Epithelial cell of proximal tubule (primary cell): ENCODE measurements around the gene FGD6. TPM values are rescaled to one million over a fixed set of nuclear protein-coding genes. Genes with fewer than 3 reads are reported as not detected.
"Not testable (repeated sequence)": the region's sequence is repeated elsewhere in the genome, so short reads cannot be mapped to it uniquely, and the experiment has no call there.

Source experiments
- DNase-seq: peaks from one replicate; pipeline ENCODE4 v3.0.0-alpha.2; 2011; ENCODE audit warnings: low read depth
- H3K4me3 ChIP-seq: 2 replicates; pipeline ENCODE4 v1.5.1; 2011; ENCODE audit warnings: low read depth, mild to moderate bottlenecking, low read length
- CTCF ChIP-seq: conservative IDR thresholded peaks from 2 replicates; pipeline ENCODE4 v1.5.1; 2012; ENCODE audit warnings: low read depth, mild to moderate bottlenecking, low read length
- total RNA-seq: library from RNA; depleted of rRNA; stranded (reverse); fragments of >200 nt; gene quantifications from 2 replicates; pipeline ENCODE4 v1.2.3, GENCODE V29; 2015

The FGD6 gene
- total RNA-seq, 1 donor from 2014 or later = 32.2 TPM

DNA sequence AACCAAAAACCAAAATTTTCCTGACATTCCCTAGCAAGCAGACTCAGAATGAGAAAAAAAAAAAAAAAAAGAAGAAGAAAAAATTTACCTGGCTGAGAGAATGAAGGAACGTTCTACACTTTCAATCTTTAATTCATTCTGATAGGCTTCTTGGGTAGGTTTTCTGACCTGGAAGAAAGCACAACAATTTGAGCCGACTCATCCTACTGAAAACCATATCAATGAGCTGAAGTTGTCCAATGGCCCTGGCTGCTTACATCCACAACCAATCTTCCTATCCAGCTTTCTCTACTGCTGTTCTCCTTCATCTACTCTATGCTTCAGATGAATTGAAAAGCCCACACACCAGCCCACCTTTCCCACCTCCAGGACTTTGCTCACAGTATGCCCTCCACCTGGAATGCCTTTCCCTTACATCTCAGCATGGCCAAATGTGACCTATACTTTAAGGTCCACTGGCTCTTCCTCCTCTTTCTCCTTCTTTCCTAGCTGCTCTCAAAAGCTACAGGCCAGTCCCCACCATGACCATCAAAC is 112.3 kb downstream of the FGD6 start:
- H3K4me3 ChIP-seq = no peak overlapping the region
- DNase-seq = no peak
- TF ChIP-seq CTCF = no peak

DNA sequence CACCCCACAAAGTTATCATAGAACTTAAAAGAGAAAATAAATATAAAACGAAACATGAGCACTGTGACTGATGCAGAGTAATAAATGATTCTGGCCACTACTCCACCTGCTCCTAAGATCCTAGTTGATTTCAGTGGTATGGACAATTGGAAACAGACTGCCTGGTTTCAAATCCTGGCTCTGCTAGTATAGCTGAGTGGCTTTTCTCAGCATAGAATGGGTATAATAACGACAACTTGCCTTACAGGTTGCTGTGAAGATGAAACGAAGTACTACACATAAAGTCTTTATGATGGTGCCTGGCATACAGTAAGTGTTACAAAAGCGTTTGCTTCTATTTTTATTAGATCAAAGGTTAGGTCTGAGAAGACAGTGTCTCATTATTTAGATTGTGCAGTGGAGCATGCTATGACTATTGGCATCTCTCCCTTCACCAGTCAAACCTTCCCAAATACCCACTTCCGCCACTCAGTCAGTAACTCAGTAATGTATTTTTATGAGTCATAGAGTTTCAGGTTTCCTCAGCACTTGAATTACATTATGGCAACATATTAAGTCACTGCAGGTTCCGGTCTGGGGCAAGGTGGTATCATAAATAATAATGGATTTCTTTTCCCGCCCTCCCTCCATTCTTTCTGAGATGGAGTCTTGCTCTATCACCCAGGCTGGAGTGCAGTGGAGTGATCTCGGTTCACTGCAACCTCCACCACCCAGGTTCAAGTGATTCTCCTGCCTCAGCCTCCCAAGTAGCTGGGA is 114.2 kb downstream of the FGD6 start:
- peak; percentile 88 for DNase-seq
- H3K4me3 ChIP-seq = no peak overlapping the region
- no peak for TF ChIP-seq CTCF

GRCh38 chr12:95101957-95102356 is 115.3 kb downstream of the FGD6 start:
- not testable (repeated sequence) for H3K4me3 ChIP-seq, DNase-seq

GRCh38 chr12:95100264-95101190 is 116.7 kb downstream of the FGD6 start:
- TF ChIP-seq CTCF = no peak
- DNase-seq = no peak

DNA sequence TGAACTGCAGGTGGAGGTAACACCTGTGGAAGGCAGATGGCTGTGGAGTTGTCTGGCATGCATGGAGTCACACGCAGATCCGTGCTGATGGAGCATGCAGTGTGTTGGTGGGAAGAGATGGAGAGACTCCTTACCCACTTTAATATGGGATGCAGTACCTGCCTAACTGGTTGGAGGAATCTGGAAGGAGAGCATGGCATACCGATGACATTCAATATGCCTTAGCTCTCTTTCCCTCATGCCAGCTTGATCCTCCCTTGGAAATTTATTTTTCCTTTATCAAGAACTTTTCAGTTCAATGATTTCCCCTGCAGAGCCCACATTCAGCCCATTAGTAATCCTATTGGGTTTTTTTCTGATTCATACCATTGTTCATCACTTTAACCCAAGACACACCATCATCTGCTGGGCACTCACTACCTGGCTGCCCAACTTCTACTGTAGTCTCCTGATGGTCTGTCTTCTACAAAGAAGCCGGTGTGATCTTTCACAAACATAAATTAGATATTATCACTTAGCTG is 117.9 kb downstream of the FGD6 start:
- no peak for DNase-seq

More at GRCh38 chr12:95100264-95101190, 116.7 kb downstream of the FGD6 start:
- no peak overlapping the region for H3K4me3 ChIP-seq

DNA sequence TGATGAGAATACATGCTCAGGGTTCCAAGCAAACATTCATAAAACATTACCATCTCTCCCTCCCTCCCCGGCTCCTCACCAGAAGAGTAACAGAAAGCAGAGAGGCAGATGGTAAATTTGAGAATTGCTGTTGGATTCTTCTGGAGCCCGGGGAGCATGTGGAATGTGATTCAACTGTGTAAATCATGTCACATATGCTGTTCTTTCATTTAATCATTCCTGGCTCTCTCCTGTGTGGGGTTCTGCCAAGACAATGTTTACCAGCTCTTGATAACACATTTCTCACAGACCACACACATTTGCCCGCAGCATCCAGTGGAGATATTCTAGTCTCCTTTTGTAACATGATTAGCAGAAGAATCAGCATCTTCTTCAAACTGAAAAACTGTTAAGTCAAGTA is 120.4 kb downstream of the FGD6 start:
- no peak for TF ChIP-seq CTCF
- H3K4me3 ChIP-seq = no peak overlapping the region
- no peak for DNase-seq

More for the DNA sequence above, 117.9 kb downstream of the FGD6 start:
- no peak overlapping the region for H3K4me3 ChIP-seq
- no peak for TF ChIP-seq CTCF

DNA sequence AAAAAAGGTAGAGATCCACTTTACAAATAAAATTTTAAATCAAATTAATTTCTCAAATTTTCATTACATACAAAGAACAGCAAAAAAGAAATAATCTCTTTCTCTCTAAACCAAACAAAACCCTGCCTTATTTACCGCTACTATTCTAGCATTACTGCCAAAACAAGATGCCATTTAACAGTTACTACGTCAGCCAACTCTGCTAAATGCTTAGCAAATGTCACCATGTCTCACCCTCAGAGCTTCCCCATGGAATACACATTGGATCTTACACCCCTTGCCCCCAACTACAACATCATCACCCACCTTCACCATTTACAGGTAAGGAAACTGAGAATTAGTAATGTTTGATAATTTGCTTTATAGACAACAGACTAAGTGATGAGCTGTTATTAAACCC is 120.9 kb downstream of the FGD6 start:
- TF ChIP-seq CTCF = no peak
- DNase-seq = no peak
- H3K4me3 ChIP-seq = no peak overlapping the region

DNA sequence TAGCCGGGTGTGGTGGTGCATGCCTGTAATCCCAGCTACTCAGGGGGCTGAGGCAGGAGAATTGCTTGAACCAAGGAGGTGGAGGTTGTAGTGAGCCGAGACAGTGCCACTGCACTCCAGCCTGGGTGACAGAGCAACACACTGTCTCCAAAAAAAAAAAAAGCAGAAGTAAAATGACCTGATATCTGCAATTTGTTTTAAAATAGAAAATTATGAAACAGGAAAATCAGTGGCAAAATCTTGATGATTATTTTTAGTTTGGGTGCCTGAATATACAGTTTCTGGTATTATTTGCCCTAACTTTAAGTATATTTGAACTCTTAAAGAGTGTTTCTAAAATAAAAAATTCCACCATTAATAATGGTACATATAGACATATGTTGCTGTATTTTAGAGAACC is 121.4 kb downstream of the FGD6 start:
- DNase-seq, H3K4me3 ChIP-seq: not testable (repeated sequence)
